Measurements from ENCODE around the gene SLC12A7. TPM values are rescaled to one million over a fixed set of nuclear protein-coding genes. Genes with fewer than 3 reads are reported as not detected.

SLC12A7 gene
- total and polyA plus RNA-seq, 4 experiments from 2014 or later = 11.7 to 32.9 (median 26.5) TPM

- DNase-seq = no peak
- no peak overlapping the region for H3K27ac ChIP-seq (ENCODE audit: low read depth, low read length)
- no peaks in the 10 kb centered on the region for H3K27me3 ChIP-seq (ENCODE audit: insufficient read depth, low read length)
- peaks cover 0 to 32% (median 2%) of the 10 kb centered on the region in 4 donors for H3K4me1 Mint-ChIP-seq
- H3K4me1 ChIP-seq (ENCODE audit: insufficient read depth, low read length) = no peaks in the 10 kb centered on the region
- H3K27me3 Mint-ChIP-seq = no peaks in the 10 kb centered on the region
- no peak overlapping the region for H3K4me3 Mint-ChIP-seq
- no peak overlapping the region for H3K4me3 ChIP-seq (ENCODE audit: low read length in 2 of 2)
- peaks cover 5 to 9% of the 10 kb centered on the region in 2 donors for H3K36me3 Mint-ChIP-seq
- ChIA-PET POLR2A (ENCODE audit: partially characterized antibody) (no interaction called here), CTCF (ENCODE audit: partially characterized antibody) (no interaction called here)
- H3K9me3 ChIP-seq (ENCODE audit: control insufficient read depth in 1 of 2, low read length in 2 of 2) = no peaks in the 10 kb centered on the region
- H3K27ac Mint-ChIP-seq = no peak overlapping the region
- no peaks in the 10 kb centered on the region for H3K36me3 ChIP-seq (ENCODE audit: insufficient read depth, low read length)
- H3K9me3 Mint-ChIP-seq = peaks cover 0 to 4% (median 2%) of the 10 kb centered on the region in 8 donors
- intact Hi-C loops (cut with micrococcal nuclease) = no loop called here
Observed at GRCh38 chr5:1047332-1047965, 64.4 kb downstream of the SLC12A7 start.

DNA sequence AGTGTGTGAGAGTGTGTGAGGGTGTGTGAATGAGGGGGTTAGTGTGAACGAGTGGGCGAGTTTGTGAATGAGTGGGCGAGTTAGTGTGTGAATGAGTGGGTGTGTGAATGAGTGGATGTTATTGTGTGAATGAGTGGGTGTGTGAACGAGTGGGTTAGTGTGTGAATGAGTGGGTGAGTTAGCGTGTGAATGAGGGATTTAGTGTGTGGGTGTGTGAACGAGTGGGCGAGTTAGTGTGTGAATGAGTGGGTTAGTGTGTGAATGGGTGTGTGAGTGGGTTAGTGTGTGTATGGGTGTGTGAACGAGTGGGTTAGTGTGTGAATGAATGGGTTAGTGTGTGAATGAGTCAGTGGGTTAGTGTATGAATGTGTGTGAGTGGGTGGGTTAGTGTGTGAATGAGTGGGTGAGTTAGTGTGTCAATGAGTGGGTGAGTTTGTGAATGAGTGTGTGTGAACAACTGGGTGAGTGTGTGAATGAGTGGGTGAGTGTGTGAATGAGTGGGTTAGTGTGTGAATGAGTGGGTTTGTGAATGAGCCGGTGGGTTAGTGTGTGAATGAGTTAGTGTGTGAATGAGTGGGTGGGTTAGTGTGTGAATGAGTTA, 65.8 kb downstream of the SLC12A7 start:
- H3K27ac ChIP-seq (ENCODE audit: low read depth, low read length) = no peak overlapping the region
- H3K4me3 Mint-ChIP-seq = no peak overlapping the region
- ChIA-PET POLR2A (ENCODE audit: partially characterized antibody) (no interaction called here), CTCF (ENCODE audit: partially characterized antibody) (no interaction called here)
- no peaks in the 10 kb centered on the region for H3K4me1 ChIP-seq (ENCODE audit: insufficient read depth, low read length)
- no peaks in the 10 kb centered on the region for H3K36me3 ChIP-seq (ENCODE audit: insufficient read depth, low read length)
- H3K9me3 Mint-ChIP-seq = peaks cover 0 to 4% (median 3%) of the 10 kb centered on the region in 8 donors
- no peak for DNase-seq
- no peaks in the 10 kb centered on the region for H3K27me3 ChIP-seq (ENCODE audit: insufficient read depth, low read length)
- no peaks in the 10 kb centered on the region for H3K27me3 Mint-ChIP-seq
- no peaks in the 10 kb centered on the region for H3K9me3 ChIP-seq (ENCODE audit: control insufficient read depth in 1 of 2, low read length in 2 of 2)
- H3K27ac Mint-ChIP-seq = peak overlapping the region in 2 of 7 donors; percentile 38 to 60
- H3K36me3 Mint-ChIP-seq = peaks cover 0 to 2% of the 10 kb centered on the region in 2 donors
- intact Hi-C loops (cut with micrococcal nuclease) = no loop called here
- peaks cover 0 to 41% (median 3%) of the 10 kb centered on the region in 4 donors for H3K4me1 Mint-ChIP-seq
- no peak overlapping the region for H3K4me3 ChIP-seq (ENCODE audit: low read length in 2 of 2)

GRCh38 chr5:1044117-1044516, 67.7 kb downstream of the SLC12A7 start:
- no peaks in the 10 kb centered on the region for H3K9me3 ChIP-seq (ENCODE audit: control insufficient read depth in 1 of 2, low read length in 2 of 2)
- H3K27ac ChIP-seq (ENCODE audit: low read depth, low read length) = no peak overlapping the region
- Mint-ChIP-seq H3K27ac (peak overlapping the region in 1 of 7 donors; percentile 67), H3K4me3 (no peak overlapping the region), H3K36me3 (no peaks in the 10 kb centered on the region), H3K4me1 (peaks cover 0 to 43% (median 3%) of the 10 kb centered on the region in 4 donors), H3K27me3 (no peaks in the 10 kb centered on the region), H3K9me3 (peaks cover 0 to 6% (median 3%) of the 10 kb centered on the region in 8 donors)
- no peaks in the 10 kb centered on the region for H3K4me1 ChIP-seq (ENCODE audit: insufficient read depth, low read length)
- POLR2A ChIA-PET (ENCODE audit: partially characterized antibody) = no interaction called here
- no peaks in the 10 kb centered on the region for H3K27me3 ChIP-seq (ENCODE audit: insufficient read depth, low read length)
- no peaks in the 10 kb centered on the region for H3K36me3 ChIP-seq (ENCODE audit: insufficient read depth, low read length)
- H3K4me3 ChIP-seq (ENCODE audit: low read length in 2 of 2) = no peak overlapping the region
- intact Hi-C loops (cut with micrococcal nuclease) = no loop called here
- DNase-seq = no peak
- CTCF ChIA-PET (ENCODE audit: partially characterized antibody) = no interaction called here

GRCh38 chr5:1043327-1043726, 68.5 kb downstream of the SLC12A7 start:
- H3K36me3 ChIP-seq (ENCODE audit: insufficient read depth, low read length) = no peaks in the 10 kb centered on the region
- no peaks in the 10 kb centered on the region for H3K4me1 ChIP-seq (ENCODE audit: insufficient read depth, low read length)
- no peak overlapping the region for H3K27ac ChIP-seq (ENCODE audit: low read depth, low read length)
- H3K4me3 ChIP-seq (ENCODE audit: low read length in 2 of 2) = no peak overlapping the region
- CTCF ChIA-PET (ENCODE audit: partially characterized antibody) = no interaction called here
- H3K27ac Mint-ChIP-seq = peak overlapping the region in 1 of 7 donors; percentile 29
- H3K9me3 ChIP-seq (ENCODE audit: control insufficient read depth in 1 of 2, low read length in 2 of 2) = no peaks in the 10 kb centered on the region
- POLR2A ChIA-PET (ENCODE audit: partially characterized antibody) = no interaction called here
- peaks cover 0 to 5% (median 3%) of the 10 kb centered on the region in 8 donors for H3K9me3 Mint-ChIP-seq
- H3K36me3 Mint-ChIP-seq = no peaks in the 10 kb centered on the region
- H3K27me3 ChIP-seq (ENCODE audit: insufficient read depth, low read length) = no peaks in the 10 kb centered on the region
- H3K4me1 Mint-ChIP-seq = peaks cover 0 to 41% (median 3%) of the 10 kb centered on the region in 4 donors
- no peak for DNase-seq
- H3K4me3 Mint-ChIP-seq = no peak overlapping the region
- H3K27me3 Mint-ChIP-seq = no peaks in the 10 kb centered on the region
- intact Hi-C loops (cut with micrococcal nuclease) = no loop called here

DNA sequence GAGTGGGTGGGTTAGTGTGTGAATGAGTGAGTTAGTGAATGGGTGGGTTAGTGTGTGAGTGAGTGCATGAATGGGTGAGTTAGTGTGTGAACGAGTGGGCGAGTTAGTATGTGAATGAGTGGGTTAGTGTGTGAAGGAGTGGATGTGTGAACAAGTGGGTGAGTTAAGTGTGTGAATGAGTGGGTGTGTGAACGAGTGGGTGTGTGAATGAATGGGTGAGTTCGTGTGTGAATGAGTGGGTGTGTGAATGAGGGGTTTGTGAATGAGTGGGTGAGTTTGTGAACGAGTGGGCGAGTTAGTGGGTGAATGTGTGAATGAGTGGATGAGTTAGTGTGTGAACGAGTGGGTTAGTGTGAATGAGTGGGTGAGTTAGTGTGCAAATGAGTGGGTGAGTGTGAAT, 69.2 kb downstream of the SLC12A7 start:
- no peaks in the 10 kb centered on the region for H3K36me3 ChIP-seq (ENCODE audit: insufficient read depth, low read length)
- intact Hi-C loops (cut with micrococcal nuclease) = no loop called here
- H3K4me1 ChIP-seq (ENCODE audit: insufficient read depth, low read length) = no peaks in the 10 kb centered on the region
- peak overlapping the region in 1 of 7 donors; percentile 77 for H3K27ac Mint-ChIP-seq
- H3K27me3 Mint-ChIP-seq = no peaks in the 10 kb centered on the region
- H3K27ac ChIP-seq (ENCODE audit: low read depth, low read length) = no peak overlapping the region
- H3K27me3 ChIP-seq (ENCODE audit: insufficient read depth, low read length) = no peaks in the 10 kb centered on the region
- H3K4me3 Mint-ChIP-seq = no peak overlapping the region
- no peaks in the 10 kb centered on the region for H3K36me3 Mint-ChIP-seq
- peaks cover 0 to 39% (median 3%) of the 10 kb centered on the region in 4 donors for H3K4me1 Mint-ChIP-seq
- no peak overlapping the region for H3K4me3 ChIP-seq (ENCODE audit: low read length in 2 of 2)
- ChIA-PET CTCF (ENCODE audit: partially characterized antibody) (no interaction called here), POLR2A (ENCODE audit: partially characterized antibody) (no interaction called here)
- H3K9me3 Mint-ChIP-seq = peaks cover 0 to 5% (median 2%) of the 10 kb centered on the region in 8 donors
- no peaks in the 10 kb centered on the region for H3K9me3 ChIP-seq (ENCODE audit: control insufficient read depth in 1 of 2, low read length in 2 of 2)
- DNase-seq = no peak

GRCh38 chr5:1041225-1042143, 70.4 kb downstream of the SLC12A7 start:
- no peak for DNase-seq
- CTCF ChIA-PET (ENCODE audit: partially characterized antibody) = no interaction called here
- Histone ChIP-seq H3K4me1 (ENCODE audit: insufficient read depth, low read length) (no peaks in the 10 kb centered on the region), H3K36me3 (ENCODE audit: insufficient read depth, low read length) (no peaks in the 10 kb centered on the region), H3K4me3 (ENCODE audit: low read length in 2 of 2) (no peak overlapping the region), H3K27ac (ENCODE audit: low read depth, low read length) (no peak overlapping the region), H3K9me3 (ENCODE audit: control insufficient read depth in 1 of 2, low read length in 2 of 2) (no peaks in the 10 kb centered on the region), H3K27me3 (ENCODE audit: insufficient read depth, low read length) (no peaks in the 10 kb centered on the region)
- H3K27me3 Mint-ChIP-seq = no peaks in the 10 kb centered on the region
- H3K27ac Mint-ChIP-seq = no peak overlapping the region
- H3K36me3 Mint-ChIP-seq = no peaks in the 10 kb centered on the region
- peak overlapping the region in 1 of 8 donors; percentile 17 for H3K4me3 Mint-ChIP-seq
- H3K9me3 Mint-ChIP-seq = peaks cover 0 to 5% (median under 1%) of the 10 kb centered on the region in 8 donors
- POLR2A ChIA-PET (ENCODE audit: partially characterized antibody) = no interaction called here
- H3K4me1 Mint-ChIP-seq = peaks cover 0 to 39% (median 2%) of the 10 kb centered on the region in 4 donors
- intact Hi-C loops (cut with micrococcal nuclease) = no loop called here

DNA sequence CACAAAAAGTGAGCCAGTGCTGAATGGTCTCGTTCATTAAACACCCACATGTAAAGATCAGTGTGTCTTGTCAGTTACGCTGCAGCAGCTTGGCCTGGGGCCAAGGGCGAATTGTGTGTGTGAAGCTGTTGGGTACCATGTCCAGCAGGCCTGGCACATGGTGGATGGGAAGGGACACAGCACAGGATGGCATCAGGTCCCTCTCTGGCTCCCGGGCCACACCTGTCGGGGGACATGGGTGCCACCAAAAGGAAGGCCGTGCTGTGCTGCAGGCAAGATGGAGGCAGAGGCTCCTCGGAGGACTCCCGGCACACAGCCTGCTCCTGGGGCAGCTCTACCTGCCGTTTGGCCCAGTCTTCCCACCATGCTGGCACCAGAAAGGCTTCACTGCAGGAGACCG, 71.3 kb downstream of the SLC12A7 start:
- no peak overlapping the region for H3K27ac Mint-ChIP-seq
- CTCF ChIA-PET (ENCODE audit: partially characterized antibody) = no interaction called here
- no peaks in the 10 kb centered on the region for H3K36me3 Mint-ChIP-seq

More for the DNA sequence above, 71.3 kb downstream of the SLC12A7 start:
- Histone ChIP-seq H3K9me3 (ENCODE audit: control insufficient read depth in 1 of 2, low read length in 2 of 2) (no peaks in the 10 kb centered on the region), H3K36me3 (ENCODE audit: insufficient read depth, low read length) (no peaks in the 10 kb centered on the region), H3K4me3 (ENCODE audit: low read length in 2 of 2) (no peak overlapping the region), H3K27me3 (ENCODE audit: insufficient read depth, low read length) (no peaks in the 10 kb centered on the region), H3K4me1 (ENCODE audit: insufficient read depth, low read length) (no peaks in the 10 kb centered on the region), H3K27ac (ENCODE audit: low read depth, low read length) (no peak overlapping the region)
- peaks cover 0 to 31% (median 2%) of the 10 kb centered on the region in 4 donors for H3K4me1 Mint-ChIP-seq
- POLR2A ChIA-PET (ENCODE audit: partially characterized antibody) = no interaction called here
- peaks cover 0 to 5% (median 0%) of the 10 kb centered on the region in 8 donors for H3K9me3 Mint-ChIP-seq
- DNase-seq = no peak
- intact Hi-C loops (cut with micrococcal nuclease) = no loop called here
- H3K4me3 Mint-ChIP-seq = no peak overlapping the region
- H3K27me3 Mint-ChIP-seq = no peaks in the 10 kb centered on the region
